ENCODE data around the gene TUBD1. TPM values are rescaled to one million over a fixed set of nuclear protein-coding genes. Genes with fewer than 3 reads are reported as not detected.

TUBD1 gene
- total and polyA plus RNA-seq, 2 donors (not counting 1 experiment from before 2014, with no cell fraction given): 5.7 to 20.0 TPM

- DNase-seq (no peak), ATAC-seq (ENCODE audit: low read depth) (no peak)
- intact Hi-C loops (cut with micrococcal nuclease): no loop called here
- Mint-ChIP-seq H3K9me3 (ENCODE audit: insufficient read depth) (no peaks in the 10 kb centered on the region), H3K27ac (no peak overlapping the region), H3K4me3 (no peak overlapping the region), H3K4me1 (no peaks in the 10 kb centered on the region), H3K27me3 (no peaks in the 10 kb centered on the region)
- ChIA-PET CTCF (interaction anchor here (1.4 kb wide), 1 partner anchor 45 kb away, joined by 3 read pairs; no protein-coding TSS in a partner anchor), POLR2A (interaction anchor here (0.6 kb wide), 1 partner anchor 10 kb away, joined by 5 read pairs; no protein-coding TSS in a partner anchor)
- Histone ChIP-seq H3K79me2 (ENCODE audit: control insufficient read depth, insufficient read depth, low read length) (no peaks in the 10 kb centered on the region), H3K4me2 (replicated peaks; ENCODE audit: low read depth, low read length, poor library complexity, severe bottlenecking) (no peak overlapping the region), H3K4me1 (ENCODE audit: control insufficient read depth in 2 of 2, insufficient read depth in 2 of 2, low read length in 2 of 2) (no peaks in the 10 kb centered on the region), H4K20me1 (ENCODE audit: control insufficient read depth, insufficient read depth, low read length, poor library complexity, severe bottlenecking) (no peaks in the 10 kb centered on the region), H3K9ac (ENCODE audit: low read length) (no peak overlapping the region), H3K9me3 (ENCODE audit: control extremely low read depth in 1 of 3, control insufficient read depth in 2 of 3, insufficient read depth in 1 of 3, low read length in 2 of 3) (no peaks in the 10 kb centered on the region), H3K36me3 (replicated peaks in 1 of 2; ENCODE audit: control extremely low read depth in 1 of 2, control insufficient read depth in 1 of 2, extremely low read depth in 1 of 2, insufficient read depth in 2 of 2, low read length in 1 of 2) (peaks cover 7 to 24% of the 10 kb centered on the region in 2 experiments), H2AFZ (ENCODE audit: insufficient read depth, low read depth, low read length, poor library complexity, severe bottlenecking) (no peak overlapping the region), H3K27ac (ENCODE audit: low read length in 2 of 2) (no peak overlapping the region), H3K27me3 (replicated peaks in 1 of 4; ENCODE audit: control extremely low read depth in 1 of 4, control insufficient read depth in 3 of 4, insufficient read depth in 4 of 4, low read length in 3 of 4) (no peaks in the 10 kb centered on the region), H3K4me3 (ENCODE audit: control extremely low read depth in 1 of 5, extremely low read depth in 1 of 5, insufficient read depth in 1 of 5, low read depth in 2 of 5, low read length in 4 of 5) (no peak overlapping the region)
- WGBS (ENCODE audit: insufficient coverage): no CpG with 5 or more reads among the region's 3 CpGs
- TF ChIP-seq EZH2 (IDR thresholded peaks at IDR 0.05; ENCODE audit: borderline replicate concordance, insufficient read depth, low read depth, low read length, poor library complexity, severe bottlenecking) (no peak), CTCF (IDR thresholded peaks at IDR 0.05) (no peak)
Measured at GRCh38 chr17:59814685-59815084, 78.1 kb downstream of the TUBD1 start.

DNA sequence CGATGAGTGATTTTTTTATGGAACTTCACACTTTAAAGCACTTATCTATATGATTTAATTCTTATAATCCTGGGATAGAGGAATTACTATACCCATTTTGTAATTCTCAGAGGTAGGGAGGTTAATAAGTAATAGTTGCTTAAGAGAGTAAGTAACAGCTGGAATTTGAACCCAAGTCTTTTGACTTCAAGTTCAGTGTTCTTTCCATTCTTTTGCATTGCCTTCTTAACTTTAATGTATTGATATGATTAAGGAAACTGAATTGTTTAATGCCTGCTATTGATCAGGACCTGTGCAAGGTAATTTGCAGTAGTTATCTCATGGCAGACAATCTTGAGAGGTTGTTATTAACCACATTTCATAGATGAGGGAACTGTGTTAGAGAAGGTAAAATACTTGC lies 78.5 kb downstream of the TUBD1 start:
- Histone ChIP-seq H3K27me3 (replicated peaks in 1 of 4; ENCODE audit: control extremely low read depth in 1 of 4, control insufficient read depth in 3 of 4, insufficient read depth in 4 of 4, low read length in 3 of 4) (no peaks in the 10 kb centered on the region), H3K79me2 (ENCODE audit: control insufficient read depth, insufficient read depth, low read length) (no peaks in the 10 kb centered on the region), H3K9ac (ENCODE audit: low read length) (no peak overlapping the region), H3K4me3 (ENCODE audit: control extremely low read depth in 1 of 5, extremely low read depth in 1 of 5, insufficient read depth in 1 of 5, low read depth in 2 of 5, low read length in 4 of 5) (no peak overlapping the region), H3K36me3 (replicated peaks in 1 of 2; ENCODE audit: control extremely low read depth in 1 of 2, control insufficient read depth in 1 of 2, extremely low read depth in 1 of 2, insufficient read depth in 2 of 2, low read length in 1 of 2) (peaks cover 6 to 24% of the 10 kb centered on the region in 2 experiments), H4K20me1 (ENCODE audit: control insufficient read depth, insufficient read depth, low read length, poor library complexity, severe bottlenecking) (no peaks in the 10 kb centered on the region), H3K9me3 (ENCODE audit: control extremely low read depth in 1 of 3, control insufficient read depth in 2 of 3, insufficient read depth in 1 of 3, low read length in 2 of 3) (no peaks in the 10 kb centered on the region), H3K4me1 (ENCODE audit: control insufficient read depth in 2 of 2, insufficient read depth in 2 of 2, low read length in 2 of 2) (no peaks in the 10 kb centered on the region), H3K4me2 (replicated peaks; ENCODE audit: low read depth, low read length, poor library complexity, severe bottlenecking) (no peak overlapping the region), H2AFZ (ENCODE audit: insufficient read depth, low read depth, low read length, poor library complexity, severe bottlenecking) (no peak overlapping the region), H3K27ac (ENCODE audit: low read length in 2 of 2) (no peak overlapping the region)
- no peak for DNase-seq
- ATAC-seq (ENCODE audit: low read depth): no peak
- H3K27ac Mint-ChIP-seq: no peak overlapping the region
- TF ChIP-seq CTCF (IDR thresholded peaks at IDR 0.05) (no peak), EZH2 (IDR thresholded peaks at IDR 0.05; ENCODE audit: borderline replicate concordance, insufficient read depth, low read depth, low read length, poor library complexity, severe bottlenecking) (no peak)
- H3K27me3 Mint-ChIP-seq: no peaks in the 10 kb centered on the region
- intact Hi-C loops (cut with micrococcal nuclease): no loop called here
- no CpG with 5 or more reads among the region's 1 CpG for WGBS (ENCODE audit: insufficient coverage)
- POLR2A ChIA-PET: interaction anchor here (0.6 kb wide), 1 partner anchor 10 kb away, joined by 5 read pairs; no protein-coding TSS in a partner anchor
- H3K4me3 Mint-ChIP-seq: no peak overlapping the region
- H3K4me1 Mint-ChIP-seq: no peaks in the 10 kb centered on the region
- no peaks in the 10 kb centered on the region for H3K9me3 Mint-ChIP-seq (ENCODE audit: insufficient read depth)
- CTCF ChIA-PET: interaction anchor here (1.4 kb wide), 1 partner anchor 45 kb away, joined by 3 read pairs; no protein-coding TSS in a partner anchor
